K562 (cell line): Measurements from ENCODE around the gene ERBB3. TPM values are rescaled to one million over a fixed set of nuclear protein-coding genes. Genes with fewer than 3 reads are reported as not detected.

Experiments
- HNRNPLL ChIP-seq: fragments of 200-400 bp; formaldehyde crosslinking; IDR thresholded peaks from 2 replicates; pipeline ENCODE4 v1.6.1; 2017; ENCODE audit warnings: low read length, low read depth, mild to moderate bottlenecking; ENCODE audit not compliant: poor library complexity, severe bottlenecking
- JUN ChIP-seq, 2 experiments: sonication (generic) in 1 of 2; formaldehyde crosslinking in 1 of 2; IDR thresholded peaks; 2 replicates each; pipeline versions ENCODE4 v1.6.1 to v1.8.0; 2012 to 2022; ENCODE audit warnings: borderline replicate concordance in 2 of 2, mild to moderate bottlenecking in 2 of 2, improper control_type of control experiment in 1 of 2, low read depth in 1 of 2, low read length in 1 of 2, missing genetic modification reagents in 1 of 2
- JUND ChIP-seq, 2 experiments: IDR thresholded peaks; 2 replicates in 1 of 2; 3 replicates in 1 of 2; pipeline ENCODE4 v1.6.1; 2011; ENCODE audit warnings: borderline replicate concordance in 2 of 2, low read depth in 2 of 2, low read length in 2 of 2, improper control_type of control experiment in 1 of 2, missing biosample characterization in 1 of 2, missing genetic modification characterization in 1 of 2, missing genetic modification reagents in 1 of 2
- NFXL1 ChIP-seq: fragments of 450-650 bp; formaldehyde crosslinking; IDR thresholded peaks from 2 replicates; pipeline ENCODE4 v1.4.0; 2021; ENCODE audit warnings: mild to moderate bottlenecking
- NRF1 ChIP-seq, 2 experiments: fragments of 450-650 bp; IDR thresholded peaks in 1 of 2; conservative IDR thresholded peaks in 1 of 2; 2 replicates each; pipeline ENCODE4 v1.6.1; 2014; ENCODE audit warnings: mild to moderate bottlenecking in 2 of 2
- TRIM28 ChIP-seq: fragments of 450-650 bp; IDR thresholded peaks from 2 replicates; pipeline ENCODE4 v1.6.1; 2017
- ZNF143 ChIP-seq: sonication (generic); formaldehyde crosslinking; IDR thresholded peaks from 2 replicates; pipeline ENCODE4 v1.9.0; 2022; ENCODE audit warnings: mild to moderate bottlenecking, missing genetic modification reagents
- ZNF41 ChIP-seq: fragments of 250-450 bp; sonication (Bioruptor Pico); conservative IDR thresholded peaks from 2 replicates; pipeline ENCODE4 v1.4.0; 2020; ENCODE audit warnings: mild to moderate bottlenecking
- ZNF507 ChIP-seq: conservative IDR thresholded peaks from 2 replicates; pipeline ENCODE4 v1.6.1; 2017; ENCODE audit warnings: missing genetic modification characterization, missing compliant biosample characterization
- polyA plus RNA-seq, 8 experiments: library from polyadenylated mRNA; depleted of rRNA in 4 of 8; stranded (reverse) in 5 of 8; unstranded in 3 of 8; fragments of >200 nt; fragmentation: Nextera tagmentation in 2 of 8; fragmentation: Illumina TruSeq in 1 of 8; extraction: Ambion mirVana in 2 of 8; extraction: Trizol in 1 of 8; gene quantifications; 2 replicates each; pipeline versions ENCODE4 v1.2.1 to v1.2.3, GENCODE V29; 2011 to 2014; ENCODE audit warnings: inconsistent platforms in 1 of 8, missing spikeins in 1 of 8
- total RNA-seq, 7 experiments: library from RNA; depleted of rRNA in 6 of 7; stranded (reverse); fragments of >200 nt in 6 of 7; fragmentation: Illumina TruSeq in 2 of 7; extraction: Trizol in 2 of 7; gene quantifications; 2 replicates each; pipeline versions ENCODE4 v1.2.1 to v1.2.3, GENCODE V29; 2011 to 2021; ENCODE audit warnings: low replicate concordance in 1 of 7
- TF ChIP-seq, protein P1 (sequence below): sonication (generic); formaldehyde crosslinking; IDR thresholded peaks from 2 replicates; pipeline ENCODE4 v1.8.0; 2022; ENCODE audit warnings: mild to moderate bottlenecking, missing genetic modification reagents, borderline replicate concordance

ERBB3 gene
- total and polyA plus RNA-seq, 9 of the 15 experiments (the other 6 are each of a cell fraction or from before 2014, with no cell fraction given): 1.5 to 5.4 (median 3.8) TPM

DNA sequence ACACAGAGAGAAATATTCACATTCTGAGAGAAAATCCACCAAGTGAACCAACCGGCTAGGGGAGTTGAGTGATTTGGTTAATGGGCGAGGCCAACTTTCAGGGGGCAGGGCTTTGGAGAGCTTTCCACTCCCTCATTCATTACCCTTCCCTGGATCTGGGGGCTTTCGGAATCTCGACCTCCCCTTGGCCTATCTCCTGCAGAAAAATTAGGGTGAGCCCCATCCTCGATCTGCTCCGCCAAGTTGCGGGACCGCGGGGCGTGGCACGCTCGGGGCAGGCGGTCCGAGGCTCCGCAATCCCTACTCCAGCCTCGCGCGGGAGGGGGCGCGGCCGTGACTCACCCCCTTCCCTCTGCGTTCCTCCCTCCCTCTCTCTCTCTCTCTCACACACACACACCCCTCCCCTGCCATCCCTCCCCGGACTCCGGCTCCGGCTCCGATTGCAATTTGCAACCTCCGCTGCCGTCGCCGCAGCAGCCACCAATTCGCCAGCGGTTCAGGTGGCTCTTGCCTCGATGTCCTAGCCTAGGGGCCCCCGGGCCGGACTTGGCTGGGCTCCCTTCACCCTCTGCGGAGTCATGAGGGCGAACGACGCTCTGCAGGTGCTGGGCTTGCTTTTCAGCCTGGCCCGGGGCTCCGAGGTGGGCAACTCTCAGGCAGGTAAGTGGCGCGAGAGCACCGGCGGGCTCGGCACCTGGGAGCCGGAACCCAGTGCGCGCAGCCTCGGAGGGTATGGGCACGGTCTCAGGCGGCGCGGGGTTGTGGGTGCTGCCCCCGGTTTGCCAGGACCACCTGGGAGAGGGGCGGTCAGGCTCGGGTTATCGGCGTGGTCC lies at the start of gene ERBB3 (continued):
- TF ChIP-seq, protein P1, sequence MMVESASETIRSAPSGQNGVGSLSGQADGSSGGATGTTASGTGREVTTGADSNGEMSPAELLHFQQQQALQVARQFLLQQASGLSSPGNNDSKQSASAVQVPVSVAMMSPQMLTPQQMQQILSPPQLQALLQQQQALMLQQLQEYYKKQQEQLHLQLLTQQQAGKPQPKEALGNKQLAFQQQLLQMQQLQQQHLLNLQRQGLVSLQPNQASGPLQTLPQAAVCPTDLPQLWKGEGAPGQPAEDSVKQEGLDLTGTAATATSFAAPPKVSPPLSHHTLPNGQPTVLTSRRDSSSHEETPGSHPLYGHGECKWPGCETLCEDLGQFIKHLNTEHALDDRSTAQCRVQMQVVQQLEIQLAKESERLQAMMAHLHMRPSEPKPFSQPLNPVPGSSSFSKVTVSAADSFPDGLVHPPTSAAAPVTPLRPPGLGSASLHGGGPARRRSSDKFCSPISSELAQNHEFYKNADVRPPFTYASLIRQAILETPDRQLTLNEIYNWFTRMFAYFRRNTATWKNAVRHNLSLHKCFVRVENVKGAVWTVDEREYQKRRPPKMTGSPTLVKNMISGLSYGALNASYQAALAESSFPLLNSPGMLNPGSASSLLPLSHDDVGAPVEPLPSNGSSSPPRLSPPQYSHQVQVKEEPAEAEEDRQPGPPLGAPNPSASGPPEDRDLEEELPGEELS (CRISPR knock-in tag): peak; percentile 75; the same call in 1 of the 2 replicates
- TF ChIP-seq HNRNPLL (peak; percentile 20), JUND (IDR thresholded peaks at IDR 0.05; ENCODE audit: borderline replicate concordance, low read depth, low read length) (peak; percentile 96), JUND (tag; IDR thresholded peaks at IDR 0.05; ENCODE audit: borderline replicate concordance, low read depth, low read length) (peak; percentile 94; the same call in 2 of the 3 replicates), NFXL1 (CRISPR knock-in tag) (no peak), ZNF507 (tag) (no peak), ZNF41 (CRISPR knock-in tag) (no peak), JUN (IDR thresholded peaks at IDR 0.05; ENCODE audit: borderline replicate concordance, low read depth, low read length) (peak; percentile 86), JUN (CRISPR knock-in tag; IDR thresholded peaks at IDR 0.05; ENCODE audit: borderline replicate concordance) (peak; percentile 89), ZNF143 (CRISPR knock-in tag) (peak; percentile 21; the same call in 1 of the 2 replicates), TRIM28 (peak; percentile 24; the same call in 1 of the 2 replicates), NRF1 (conservative IDR thresholded peaks at IDR 0.05 in 1 of 2, IDR thresholded peaks at IDR 0.05 in 1 of 2) (peak; percentile 48 to 59)
